HepG2 (cell line): ENCODE results near the gene NT5DC1. TPM values are rescaled to one million over a fixed set of nuclear protein-coding genes. Genes with fewer than 3 reads are reported as not detected.

ENCODE experiments used
- EZH2 ChIP-seq: conservative IDR thresholded peaks from 2 replicates; pipeline ENCODE4 v1.6.1; 2012; ENCODE audit warnings: mild to moderate bottlenecking, low read depth, low read length, moderate library complexity
- FOXK2 ChIP-seq: fragments of 450-650 bp; IDR thresholded peaks from 2 replicates; pipeline ENCODE4 v1.6.1; 2016
- GATA4 ChIP-seq: sonication (generic); IDR thresholded peaks from 2 replicates; pipeline ENCODE4 v1.6.1; 2016; ENCODE audit warnings: antibody characterized with exemption, low read depth, borderline replicate concordance
- GLI4 ChIP-seq: sonication (generic); formaldehyde crosslinking; IDR thresholded peaks from 2 replicates; pipeline ENCODE4 v1.5.1; 2020; ENCODE audit warnings: missing genetic modification reagents, mild to moderate bottlenecking, moderate library complexity, borderline replicate concordance
- HOXA3 ChIP-seq: sonication (generic); formaldehyde crosslinking; IDR thresholded peaks from 2 replicates; pipeline ENCODE4 v1.5.0; 2020; ENCODE audit warnings: missing genetic modification reagents
- IRF2 ChIP-seq: IDR thresholded peaks from 2 replicates; pipeline ENCODE4 v1.6.1; 2018; ENCODE audit warnings: missing genetic modification reagents, missing compliant biosample characterization
- KLF16 ChIP-seq, 2 experiments: sonication (generic) in 1 of 2; formaldehyde crosslinking in 1 of 2; IDR thresholded peaks; 2 replicates each; pipeline versions ENCODE4 v1.6.1 to v1.8.0; 2016 to 2023; ENCODE audit warnings: missing genetic modification reagents in 2 of 2, missing compliant biosample characterization in 1 of 2
- PAF1 ChIP-seq: IDR thresholded peaks from 2 replicates; pipeline ENCODE4 v1.6.1; 2016; ENCODE audit warnings: missing genetic modification reagents, missing compliant biosample characterization
- PCBP2 ChIP-seq: fragments of 200-400 bp; formaldehyde crosslinking; optimal IDR thresholded peaks from 2 replicates; pipeline ENCODE3; 2018; ENCODE audit warnings: low read length, low read depth; ENCODE audit not compliant: poor library complexity, severe bottlenecking
- POLR2AphosphoS5 ChIP-seq: IDR thresholded peaks from 2 replicates; pipeline ENCODE4 v1.6.1; 2012; ENCODE audit warnings: low read depth, low read length
- PPARG ChIP-seq: conservative IDR thresholded peaks from 2 replicates; pipeline ENCODE4 v1.6.1; 2016; ENCODE audit warnings: missing biosample characterization, missing genetic modification reagents
- RBAK ChIP-seq: sonication (generic); formaldehyde crosslinking; IDR thresholded peaks from 2 replicates; pipeline ENCODE4 v1.5.1; 2020; ENCODE audit warnings: mild to moderate bottlenecking, missing genetic modification reagents
- SETDB1 ChIP-seq: sonication (generic); formaldehyde crosslinking; IDR thresholded peaks from 2 replicates; pipeline ENCODE4 v1.5.1; 2020; ENCODE audit warnings: missing genetic modification reagents, mild to moderate bottlenecking, borderline replicate concordance
- SMYD3 ChIP-seq: sonication (generic); formaldehyde crosslinking; IDR thresholded peaks from 2 replicates; pipeline ENCODE4 v1.8.1; 2023; ENCODE audit warnings: mild to moderate bottlenecking, missing genetic modification reagents
- TCF12 ChIP-seq, 2 experiments: fragments of 450-650 bp in 1 of 2; sonication (generic) in 1 of 2; formaldehyde crosslinking in 1 of 2; IDR thresholded peaks; 2 replicates each; pipeline versions ENCODE4 v1.6.1 to v1.8.0; 2017 to 2022; ENCODE audit warnings: antibody characterized with exemption in 1 of 2, mild to moderate bottlenecking in 1 of 2, missing genetic modification reagents in 1 of 2, moderate library complexity in 1 of 2
- ZBTB7B ChIP-seq: sonication (generic); formaldehyde crosslinking; IDR thresholded peaks from 2 replicates; pipeline ENCODE4 v1.4.0; 2020; ENCODE audit warnings: missing genetic modification reagents
- ZNF207 ChIP-seq: fragments of 450-650 bp; IDR thresholded peaks from 2 replicates; pipeline ENCODE4 v1.6.1; 2016; ENCODE audit warnings: antibody characterized with exemption, borderline replicate concordance
- ZNF230 ChIP-seq: sonication (generic); formaldehyde crosslinking; IDR thresholded peaks from 2 replicates; pipeline ENCODE4 v1.4.0; 2020; ENCODE audit warnings: mild to moderate bottlenecking, missing genetic modification reagents
- ZNF446 ChIP-seq: sonication (generic); formaldehyde crosslinking; IDR thresholded peaks from 2 replicates; pipeline ENCODE4 v1.5.0; 2020; ENCODE audit warnings: mild to moderate bottlenecking, missing genetic modification reagents
- ZNF549 ChIP-seq: sonication (generic); formaldehyde crosslinking; IDR thresholded peaks from 2 replicates; pipeline ENCODE4 v1.5.0; 2020; ENCODE audit warnings: missing genetic modification reagents
- ZNF563 ChIP-seq: sonication (generic); formaldehyde crosslinking; IDR thresholded peaks from 2 replicates; pipeline ENCODE4 v1.8.0; 2022; ENCODE audit warnings: mild to moderate bottlenecking, moderate library complexity, missing genetic modification reagents
- ZNF607 ChIP-seq: sonication (generic); formaldehyde crosslinking; IDR thresholded peaks from 2 replicates; pipeline ENCODE4 v1.5.1; 2020; ENCODE audit warnings: missing genetic modification reagents, mild to moderate bottlenecking, borderline replicate concordance
- ZNF619 ChIP-seq: sonication (generic); formaldehyde crosslinking; IDR thresholded peaks from 2 replicates; pipeline ENCODE4 v1.4.0; 2020; ENCODE audit warnings: mild to moderate bottlenecking, missing genetic modification reagents
- ZNF879 ChIP-seq: sonication (generic); formaldehyde crosslinking; IDR thresholded peaks from 2 replicates; pipeline ENCODE4 v1.8.1; 2023; ENCODE audit warnings: missing genetic modification reagents
- ZSCAN20 ChIP-seq: sonication (generic); formaldehyde crosslinking; IDR thresholded peaks from 2 replicates; pipeline ENCODE4 v1.4.0; 2020; ENCODE audit warnings: missing genetic modification reagents, mild to moderate bottlenecking, borderline replicate concordance
- polyA plus RNA-seq, 8 experiments: library from polyadenylated mRNA; depleted of rRNA in 3 of 8; stranded (reverse) in 7 of 8; unstranded in 1 of 8; fragments of >200 nt; fragmentation: Illumina TruSeq in 4 of 8; extraction: Trizol in 4 of 8; gene quantifications; 2 replicates each; pipeline versions ENCODE4 v1.2.1 to v1.2.3, GENCODE V29; 2011 to 2016; ENCODE audit warnings: low read depth in 4 of 8, missing spikeins in 1 of 8, mixed read lengths in 1 of 8; ENCODE audit not compliant: insufficient read depth in 1 of 8
- total RNA-seq, 5 experiments: library from RNA; depleted of rRNA; stranded (reverse); fragments of >200 nt; fragmentation: Illumina TruSeq; extraction: Trizol; gene quantifications; 2 replicates each; pipeline ENCODE4 v1.2.3, GENCODE V29; 2016; ENCODE audit warnings: low read depth in 1 of 5
- TF ChIP-seq, protein P1 (sequence below): sonication (generic); formaldehyde crosslinking; IDR thresholded peaks from 2 replicates; pipeline ENCODE4 v1.5.1; 2020; ENCODE audit warnings: missing genetic modification reagents, mild to moderate bottlenecking, borderline replicate concordance
- TF ChIP-seq, protein P2 (sequence below): sonication (generic); formaldehyde crosslinking; IDR thresholded peaks from 2 replicates; pipeline ENCODE4 v1.5.1; 2020; ENCODE audit warnings: mild to moderate bottlenecking, moderate library complexity, missing genetic modification reagents
- TF ChIP-seq, protein P3 (sequence below): sonication (generic); formaldehyde crosslinking; IDR thresholded peaks from 2 replicates; pipeline ENCODE4 v1.9.0; 2021; ENCODE audit warnings: missing genetic modification reagents, borderline replicate concordance

Gene NT5DC1
- total and polyA plus RNA-seq, 2 of the 13 experiments (the other 11 are each of a cell fraction or from before 2014, with no cell fraction given) = 27.0 to 56.1 TPM

DNA sequence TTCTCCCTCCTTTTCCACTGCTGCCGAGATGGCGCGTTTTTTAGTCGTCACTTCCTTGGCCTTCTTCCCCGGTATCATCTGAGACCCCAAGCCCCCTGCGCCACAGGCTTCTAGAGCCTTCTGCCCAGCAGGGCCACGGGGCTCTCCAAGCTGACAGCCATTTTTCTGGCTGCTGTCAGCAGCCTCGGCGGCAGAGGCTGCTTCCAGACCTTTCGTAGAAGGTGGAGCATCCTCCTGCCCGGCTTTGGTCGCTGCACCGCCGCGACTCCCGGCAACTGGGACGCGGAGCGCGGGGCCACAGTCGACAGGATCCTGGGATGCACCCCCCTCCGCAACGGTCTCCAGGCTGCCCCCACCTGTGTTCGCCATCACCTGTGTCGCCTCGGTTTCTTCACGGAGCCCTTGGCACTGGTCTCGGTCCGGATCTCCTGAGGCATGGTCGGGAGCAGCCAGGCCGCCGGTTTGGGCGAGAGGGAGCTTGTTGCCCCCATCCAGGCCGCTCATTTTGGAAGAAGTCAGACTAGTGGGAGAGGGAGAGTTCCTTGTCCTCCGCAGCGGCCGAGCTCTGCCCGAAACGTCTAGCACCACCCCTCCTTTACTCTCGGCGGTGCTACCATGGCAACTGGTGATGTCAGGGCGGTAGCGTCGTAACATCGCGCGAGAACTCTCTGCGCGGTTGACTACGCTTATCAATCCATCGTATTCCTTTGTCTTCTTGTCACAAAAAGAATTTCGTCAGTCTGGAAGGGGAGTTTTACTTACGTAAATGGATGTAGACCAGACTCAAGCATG lies 153.0 kb downstream of the NT5DC1 start, which contains the start of gene TSPYL4 (continued):
- TF ChIP-seq KLF16 (CRISPR knock-in tag; IDR thresholded peaks at IDR 0.05) = peak in 1 of 2 experiments; percentile 69; a peak in 1 of 4 replicates
- 0 out of 2 replicates have a peak, but pooled peaks have one; percentile 12 for TF ChIP-seq GATA4
- TF ChIP-seq, protein P1, sequence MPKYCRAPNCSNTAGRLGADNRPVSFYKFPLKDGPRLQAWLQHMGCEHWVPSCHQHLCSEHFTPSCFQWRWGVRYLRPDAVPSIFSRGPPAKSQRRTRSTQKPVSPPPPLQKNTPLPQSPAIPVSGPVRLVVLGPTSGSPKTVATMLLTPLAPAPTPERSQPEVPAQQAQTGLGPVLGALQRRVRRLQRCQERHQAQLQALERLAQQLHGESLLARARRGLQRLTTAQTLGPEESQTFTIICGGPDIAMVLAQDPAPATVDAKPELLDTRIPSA (CRISPR knock-in tag) = peak; percentile 17; the same call in 1 of the 2 replicates
- TF ChIP-seq FOXK2 = no peak
- TF ChIP-seq, protein P2, sequence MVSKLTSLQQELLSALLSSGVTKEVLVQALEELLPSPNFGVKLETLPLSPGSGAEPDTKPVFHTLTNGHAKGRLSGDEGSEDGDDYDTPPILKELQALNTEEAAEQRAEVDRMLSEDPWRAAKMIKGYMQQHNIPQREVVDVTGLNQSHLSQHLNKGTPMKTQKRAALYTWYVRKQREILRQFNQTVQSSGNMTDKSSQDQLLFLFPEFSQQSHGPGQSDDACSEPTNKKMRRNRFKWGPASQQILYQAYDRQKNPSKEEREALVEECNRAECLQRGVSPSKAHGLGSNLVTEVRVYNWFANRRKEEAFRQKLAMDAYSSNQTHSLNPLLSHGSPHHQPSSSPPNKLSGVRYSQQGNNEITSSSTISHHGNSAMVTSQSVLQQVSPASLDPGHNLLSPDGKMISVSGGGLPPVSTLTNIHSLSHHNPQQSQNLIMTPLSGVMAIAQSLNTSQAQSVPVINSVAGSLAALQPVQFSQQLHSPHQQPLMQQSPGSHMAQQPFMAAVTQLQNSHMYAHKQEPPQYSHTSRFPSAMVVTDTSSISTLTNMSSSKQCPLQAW (CRISPR knock-in tag) = peak; percentile 68
- TF ChIP-seq ZNF207 = no peak
- no peak for TF ChIP-seq EZH2
- no peak for TF ChIP-seq ZNF879 (CRISPR knock-in tag)
- peak; percentile 96 for TF ChIP-seq POLR2AphosphoS5
- no peak; the same call in 1 of the 2 replicates for TF ChIP-seq ZNF230 (CRISPR knock-in tag)
- peak; percentile 67; the same call in 1 of the 2 replicates for TF ChIP-seq ZBTB7B
- no peak for TF ChIP-seq ZNF549
- TF ChIP-seq RBAK = 0 out of 2 replicates have a peak, but pooled peaks have one; percentile 30
- peak; percentile 98; the same call in 1 of the 2 replicates for TF ChIP-seq GLI4 (CRISPR knock-in tag)
- TF ChIP-seq ZNF607 (CRISPR knock-in tag) = peak; percentile 26; the same call in 1 of the 2 replicates
- TF ChIP-seq ZNF563 (CRISPR knock-in tag) = peak; percentile 83
- TF ChIP-seq SMYD3 (CRISPR knock-in tag) = peak; percentile 82; the same call in 1 of the 2 replicates
- no peak for TF ChIP-seq ZNF619
- TF ChIP-seq TCF12 (IDR thresholded peaks at IDR 0.05) = no peak
- TF ChIP-seq TCF12 (CRISPR knock-in tag; IDR thresholded peaks at IDR 0.05) = 0 out of 2 replicates have a peak, but pooled peaks have one; percentile 75
- TF ChIP-seq IRF2 (CRISPR knock-in tag) = peak; percentile 74; the same call in 1 of the 2 replicates
- TF ChIP-seq, protein P3, sequence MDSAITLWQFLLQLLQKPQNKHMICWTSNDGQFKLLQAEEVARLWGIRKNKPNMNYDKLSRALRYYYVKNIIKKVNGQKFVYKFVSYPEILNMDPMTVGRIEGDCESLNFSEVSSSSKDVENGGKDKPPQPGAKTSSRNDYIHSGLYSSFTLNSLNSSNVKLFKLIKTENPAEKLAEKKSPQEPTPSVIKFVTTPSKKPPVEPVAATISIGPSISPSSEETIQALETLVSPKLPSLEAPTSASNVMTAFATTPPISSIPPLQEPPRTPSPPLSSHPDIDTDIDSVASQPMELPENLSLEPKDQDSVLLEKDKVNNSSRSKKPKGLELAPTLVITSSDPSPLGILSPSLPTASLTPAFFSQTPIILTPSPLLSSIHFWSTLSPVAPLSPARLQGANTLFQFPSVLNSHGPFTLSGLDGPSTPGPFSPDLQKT (CRISPR knock-in tag) = no peak
- no peak for TF ChIP-seq PAF1
- TF ChIP-seq ZSCAN20 (CRISPR knock-in tag) = no peak
- TF ChIP-seq PCBP2 = no peak
- peak; percentile 92 for TF ChIP-seq ZNF446 (CRISPR knock-in tag)
- 0 out of 2 replicates have a peak, but pooled peaks have one; percentile 77 for TF ChIP-seq SETDB1 (CRISPR knock-in tag)
- TF ChIP-seq HOXA3 = peak; percentile 92
- 0 out of 2 replicates have a peak, but pooled peaks have one; percentile 14 for TF ChIP-seq PPARG (CRISPR knock-in tag)
